Keratinocyte (primary cell): ENCODE measurements around the gene GJA5. TPM values are rescaled to one million over a fixed set of nuclear protein-coding genes. Genes with fewer than 3 reads are reported as not detected.

Experiments
- DNase-seq: peaks from one replicate; pipeline ENCODE4 v3.0.0-alpha.2; 2011; ENCODE audit warnings: low read depth, missing footprints, low spot score
- FAIRE-seq: peaks from 2 replicates; lab custom pipeline; 2011; peaks lifted over from hg19 to GRCh38; lab: Jason Lieb, UNC
- H2AFZ ChIP-seq: 2 replicates; pipeline ENCODE4 v1.6.0; 2012; ENCODE audit warnings: low read length, control low read depth, inconsistent platforms; ENCODE audit not compliant: control insufficient read depth
- H3K27ac ChIP-seq: 2 replicates; pipeline ENCODE4 v1.5.1; 2011; ENCODE audit warnings: low read length; ENCODE audit not compliant: control insufficient read depth, insufficient read depth
- H3K27me3 ChIP-seq: 3 replicates; pipeline ENCODE4 v1.6.0; 2011; ENCODE audit warnings: low read length; ENCODE audit not compliant: control insufficient read depth, insufficient read depth; ENCODE audit errors: extremely low read depth
- H3K36me3 ChIP-seq, 2 experiments: 2 replicates in 1 of 2; 3 replicates in 1 of 2; pipeline ENCODE4 v1.5.1; 2011; ENCODE audit warnings: low read length in 2 of 2, mild to moderate bottlenecking in 1 of 2; ENCODE audit not compliant: control insufficient read depth in 2 of 2, insufficient read depth in 2 of 2; ENCODE audit errors: extremely low read depth in 1 of 2
- H3K4me1 ChIP-seq: 3 replicates; pipeline ENCODE4 v1.5.1; 2011; ENCODE audit warnings: low read length; ENCODE audit not compliant: control insufficient read depth, insufficient read depth; ENCODE audit errors: extremely low read depth
- H3K4me2 ChIP-seq: 3 replicates; pipeline ENCODE4 v1.6.0; 2011; ENCODE audit warnings: low read depth, low read length; ENCODE audit not compliant: control insufficient read depth, insufficient read depth; ENCODE audit errors: extremely low read depth
- H3K4me3 ChIP-seq, 3 experiments: fragments of 200-600 bp in 1 of 3; sonication (generic) in 1 of 3; 2 replicates in 2 of 3; 3 replicates in 1 of 3; pipeline ENCODE4 v1.5.1; 2011 to 2016; ENCODE audit warnings: low read length in 3 of 3, mild to moderate bottlenecking in 3 of 3, control low read depth in 2 of 3, inconsistent platforms in 1 of 3, low read depth in 1 of 3, mixed read lengths in 1 of 3, mixed run types in 1 of 3, moderate library complexity in 1 of 3; ENCODE audit not compliant: control insufficient read depth in 2 of 3, insufficient read depth in 2 of 3; ENCODE audit errors: extremely low read depth in 1 of 3
- H3K79me2 ChIP-seq: 2 replicates; pipeline ENCODE4 v1.6.0; 2012; ENCODE audit warnings: low read length; ENCODE audit not compliant: control insufficient read depth, insufficient read depth
- H3K9ac ChIP-seq: 3 replicates; pipeline ENCODE4 v1.6.0; 2011; ENCODE audit warnings: low read length; ENCODE audit not compliant: control insufficient read depth, insufficient read depth; ENCODE audit errors: extremely low read depth
- H3K9me1 ChIP-seq: 3 replicates; pipeline ENCODE4 v1.6.0; 2011; ENCODE audit warnings: low read length; ENCODE audit not compliant: control insufficient read depth, insufficient read depth; ENCODE audit errors: extremely low read depth
- H3K9me3 ChIP-seq: 2 replicates; pipeline ENCODE4 v1.5.1; 2012; ENCODE audit warnings: low read depth, low read length; ENCODE audit not compliant: control insufficient read depth
- H4K20me1 ChIP-seq: 3 replicates; pipeline ENCODE4 v1.6.0; 2011; ENCODE audit warnings: low read length; ENCODE audit not compliant: control insufficient read depth, insufficient read depth; ENCODE audit errors: extremely low read depth
- CTCF ChIP-seq, 3 experiments: IDR thresholded peaks in 1 of 3; conservative IDR thresholded peaks in 1 of 3; optimal IDR thresholded peaks in 1 of 3; 2 replicates in 2 of 3; 3 replicates in 1 of 3; pipeline versions ENCODE3 to v1.5.1; 2011; ENCODE audit warnings: low read length in 3 of 3, mild to moderate bottlenecking in 3 of 3, moderate library complexity in 2 of 3, control low read depth in 1 of 3, inconsistent platforms in 1 of 3; ENCODE audit not compliant: insufficient read depth in 2 of 3; ENCODE audit errors: extremely low read depth in 1 of 3
- EZH2 ChIP-seq: IDR thresholded peaks from one replicate; pipeline ENCODE4 v1.6.1; 2012; ENCODE audit warnings: inconsistent platforms, mild to moderate bottlenecking, low read length, moderate library complexity
- dilution Hi-C: fragments of 300-500 bp; cut with MboI; formaldehyde crosslinking; loops from one replicate; pipeline ENCODE4 v1.7.0; 2020; ENCODE audit warnings: low sequenced_read_pairs; ENCODE audit not compliant: extremely low pct_ligation_motif_present
- polyA plus RNA-seq, 5 experiments: library from polyadenylated mRNA; depleted of rRNA in 3 of 5; stranded (reverse) in 3 of 5; stranded (forward) in 1 of 5; unstranded in 1 of 5; fragments of >200 nt; gene quantifications; 1 replicate in 1 of 5; 2 replicates in 3 of 5; 3 replicates in 1 of 5; pipeline versions ENCODE4 v1.2.1 to v1.2.3, GENCODE V29; 2011 to 2012; ENCODE audit warnings: missing spikeins in 2 of 5, low read depth in 1 of 5, low replicate concordance in 1 of 5

Gene GJA5
- polyA plus RNA-seq, 1 donor (not counting 4 experiments of a cell fraction or from before 2014, with no cell fraction given) = 44.0 TPM

GRCh38 chr1:147738739-147739476 is 21.5 kb downstream of the GJA5 start:
- Histone ChIP-seq H3K4me3 (no peak overlapping the region), H3K9me3 (no peaks in the 10 kb centered on the region), H3K4me1 (no peaks in the 10 kb centered on the region), H3K36me3 (no peaks in the 10 kb centered on the region), H3K27me3 (no peaks in the 10 kb centered on the region), H3K79me2 (no peaks in the 10 kb centered on the region), H3K9me1 (no peaks in the 10 kb centered on the region), H3K4me2 (no peak overlapping the region), H3K27ac (no peak overlapping the region), H4K20me1 (no peaks in the 10 kb centered on the region), H2AFZ (no peak overlapping the region), H3K9ac (no peak overlapping the region)
- FAIRE-seq (no peak), DNase-seq (no peak)
- TF ChIP-seq EZH2 (no peak), CTCF (optimal IDR thresholded peaks at IDR 0.05 in 1 of 3, IDR thresholded peaks at IDR 0.05 in 1 of 3, conservative IDR thresholded peaks at IDR 0.05 in 1 of 3; ENCODE audit: extremely low read depth in 1 of 3, insufficient read depth in 2 of 3, low read length in 3 of 3) (no peak)
- dilution Hi-C loops = loop anchor here (25.0 kb wide), 1 partner anchor 148 kb away; no protein-coding TSS in a partner anchor

GRCh38 chr1:147738129-147738528 is 22.3 kb downstream of the GJA5 start:
- Histone ChIP-seq H4K20me1 (no peaks in the 10 kb centered on the region), H2AFZ (no peak overlapping the region), H3K4me3 (no peak overlapping the region), H3K9me1 (no peaks in the 10 kb centered on the region), H3K9me3 (no peaks in the 10 kb centered on the region), H3K27ac (no peak overlapping the region), H3K79me2 (no peaks in the 10 kb centered on the region), H3K4me2 (no peak overlapping the region), H3K9ac (no peak overlapping the region), H3K36me3 (no peaks in the 10 kb centered on the region), H3K4me1 (no peaks in the 10 kb centered on the region), H3K27me3 (no peaks in the 10 kb centered on the region)
- dilution Hi-C loops = loop anchor here (25.0 kb wide), 1 partner anchor 149 kb away; no protein-coding TSS in a partner anchor
- DNase-seq (no peak), FAIRE-seq (no peak)
- no peak for TF ChIP-seq EZH2
- TF ChIP-seq CTCF (optimal IDR thresholded peaks at IDR 0.05 in 1 of 3, IDR thresholded peaks at IDR 0.05 in 1 of 3, conservative IDR thresholded peaks at IDR 0.05 in 1 of 3; ENCODE audit: extremely low read depth in 1 of 3, insufficient read depth in 2 of 3, low read length in 3 of 3) = no peak
